Measurements from ENCODE around the gene SLC8A3. TPM values are rescaled to one million over a fixed set of nuclear protein-coding genes. Genes with fewer than 3 reads are reported as not detected.

Gene SLC8A3
- polyA plus RNA-seq, 1 donor = 0.42 TPM

GRCh38 chr14:70173569-70173968 is 15.2 kb downstream of the SLC8A3 start:
- no peaks in the 10 kb centered on the region for H3K9me3 ChIP-seq (ENCODE audit: control insufficient read depth, low read depth, low read length)
- no peak for DNase-seq
- no peak overlapping the region for H3K4me3 ChIP-seq (ENCODE audit: low read length)
- no peaks in the 10 kb centered on the region for H3K36me3 ChIP-seq (ENCODE audit: control insufficient read depth, insufficient read depth, low read length)
- no peaks in the 10 kb centered on the region for H3K4me1 ChIP-seq (ENCODE audit: control insufficient read depth, insufficient read depth, low read length)
- peaks cover 3% of the 10 kb centered on the region for H3K27me3 ChIP-seq (ENCODE audit: control insufficient read depth, insufficient read depth, low read length)
- WGBS (ENCODE audit: insufficient coverage, low lambda C conversion rate) = no CpG with 5 or more reads among the region's 6 CpGs
- no peak overlapping the region for H3K27ac ChIP-seq (ENCODE audit: low read length)

GRCh38 chr14:70171726-70172125 is 17.0 kb downstream of the SLC8A3 start:
- Histone ChIP-seq H3K4me1 (ENCODE audit: control insufficient read depth, insufficient read depth, low read length) (no peaks in the 10 kb centered on the region), H3K27me3 (ENCODE audit: control insufficient read depth, insufficient read depth, low read length) (peaks cover 3% of the 10 kb centered on the region), H3K9me3 (ENCODE audit: control insufficient read depth, low read depth, low read length) (no peaks in the 10 kb centered on the region), H3K27ac (ENCODE audit: low read length) (no peak overlapping the region), H3K4me3 (ENCODE audit: low read length) (no peak overlapping the region), H3K36me3 (ENCODE audit: control insufficient read depth, insufficient read depth, low read length) (no peaks in the 10 kb centered on the region)
- DNase-seq = no peak
- WGBS (ENCODE audit: insufficient coverage, low lambda C conversion rate) = 100% methylated on average over 1 of the region's 8 CpGs

- WGBS (ENCODE audit: insufficient coverage, low lambda C conversion rate) = 71% methylated on average over 1 of the region's 4 CpGs
Measured at GRCh38 chr14:70170976-70171375, 17.8 kb downstream of the SLC8A3 start.

GRCh38 chr14:70168406-70168805 is 20.3 kb downstream of the SLC8A3 start:
- Histone ChIP-seq H3K27me3 (ENCODE audit: control insufficient read depth, insufficient read depth, low read length) (no peaks in the 10 kb centered on the region), H3K4me1 (ENCODE audit: control insufficient read depth, insufficient read depth, low read length) (no peaks in the 10 kb centered on the region), H3K9me3 (ENCODE audit: control insufficient read depth, low read depth, low read length) (no peaks in the 10 kb centered on the region), H3K27ac (ENCODE audit: low read length) (no peak overlapping the region), H3K4me3 (ENCODE audit: low read length) (no peak overlapping the region), H3K36me3 (ENCODE audit: control insufficient read depth, insufficient read depth, low read length) (no peaks in the 10 kb centered on the region)
- no CpG with 5 or more reads among the region's 4 CpGs for WGBS (ENCODE audit: insufficient coverage, low lambda C conversion rate)
- no peak for DNase-seq

More at GRCh38 chr14:70170976-70171375, 17.8 kb downstream of the SLC8A3 start:
- Histone ChIP-seq H3K27ac (ENCODE audit: low read length) (no peak overlapping the region), H3K4me3 (ENCODE audit: low read length) (no peak overlapping the region), H3K36me3 (ENCODE audit: control insufficient read depth, insufficient read depth, low read length) (no peaks in the 10 kb centered on the region), H3K4me1 (ENCODE audit: control insufficient read depth, insufficient read depth, low read length) (no peaks in the 10 kb centered on the region), H3K27me3 (ENCODE audit: control insufficient read depth, insufficient read depth, low read length) (peaks cover 3% of the 10 kb centered on the region), H3K9me3 (ENCODE audit: control insufficient read depth, low read depth, low read length) (no peaks in the 10 kb centered on the region)
- DNase-seq = no peak

- no peaks in the 10 kb centered on the region for H3K4me1 ChIP-seq (ENCODE audit: control insufficient read depth, insufficient read depth, low read length)
- no peak overlapping the region for H3K4me3 ChIP-seq (ENCODE audit: low read length)
- H3K27me3 ChIP-seq (ENCODE audit: control insufficient read depth, insufficient read depth, low read length) = no peaks in the 10 kb centered on the region
- WGBS (ENCODE audit: insufficient coverage, low lambda C conversion rate) = no CpG with 5 or more reads among the region's 9 CpGs
- H3K36me3 ChIP-seq (ENCODE audit: control insufficient read depth, insufficient read depth, low read length) = no peaks in the 10 kb centered on the region
- H3K9me3 ChIP-seq (ENCODE audit: control insufficient read depth, low read depth, low read length) = no peaks in the 10 kb centered on the region
- no peak for DNase-seq
- no peak overlapping the region for H3K27ac ChIP-seq (ENCODE audit: low read length)
Measured at GRCh38 chr14:70166530-70167203, 22.1 kb downstream of the SLC8A3 start.

- no peaks in the 10 kb centered on the region for H3K36me3 ChIP-seq (ENCODE audit: control insufficient read depth, insufficient read depth, low read length)
- H3K27ac ChIP-seq (ENCODE audit: low read length) = no peak overlapping the region
- whole genome bisulfite sequencing (ENCODE audit: insufficient coverage, low lambda C conversion rate) = 79% methylated on average over 2 of the region's 4 CpGs
- no peaks in the 10 kb centered on the region for H3K4me1 ChIP-seq (ENCODE audit: control insufficient read depth, insufficient read depth, low read length)
- no peaks in the 10 kb centered on the region for H3K27me3 ChIP-seq (ENCODE audit: control insufficient read depth, insufficient read depth, low read length)
- no peak overlapping the region for H3K4me3 ChIP-seq (ENCODE audit: low read length)
- DNase-seq = no peak
- H3K9me3 ChIP-seq (ENCODE audit: control insufficient read depth, low read depth, low read length) = no peaks in the 10 kb centered on the region
Measured at GRCh38 chr14:70162358-70162757, 26.4 kb downstream of the SLC8A3 start.

GRCh38 chr14:70156592-70156991 is 32.2 kb downstream of the SLC8A3 start:
- H3K27me3 ChIP-seq (ENCODE audit: control insufficient read depth, insufficient read depth, low read length) = peaks cover 11% of the 10 kb centered on the region
- no peaks in the 10 kb centered on the region for H3K36me3 ChIP-seq (ENCODE audit: control insufficient read depth, insufficient read depth, low read length)
- no peak overlapping the region for H3K4me3 ChIP-seq (ENCODE audit: low read length)
- H3K4me1 ChIP-seq (ENCODE audit: control insufficient read depth, insufficient read depth, low read length) = no peaks in the 10 kb centered on the region
- no peak overlapping the region for H3K27ac ChIP-seq (ENCODE audit: low read length)
- WGBS (ENCODE audit: insufficient coverage, low lambda C conversion rate) = no CpG with 5 or more reads among the region's 3 CpGs
- H3K9me3 ChIP-seq (ENCODE audit: control insufficient read depth, low read depth, low read length) = no peaks in the 10 kb centered on the region
- DNase-seq = no peak

- DNase-seq = no peak
- H3K4me3 ChIP-seq (ENCODE audit: low read length) = no peak overlapping the region
- no peaks in the 10 kb centered on the region for H3K4me1 ChIP-seq (ENCODE audit: control insufficient read depth, insufficient read depth, low read length)
- no peaks in the 10 kb centered on the region for H3K36me3 ChIP-seq (ENCODE audit: control insufficient read depth, insufficient read depth, low read length)
- H3K27ac ChIP-seq (ENCODE audit: low read length) = no peak overlapping the region
- WGBS (ENCODE audit: insufficient coverage, low lambda C conversion rate) = no CpG with 5 or more reads among the region's 4 CpGs
- H3K27me3 ChIP-seq (ENCODE audit: control insufficient read depth, insufficient read depth, low read length) = peaks cover 11% of the 10 kb centered on the region
- H3K9me3 ChIP-seq (ENCODE audit: control insufficient read depth, low read depth, low read length) = no peaks in the 10 kb centered on the region
Measured at GRCh38 chr14:70152704-70153103, 36.0 kb downstream of the SLC8A3 start.

- Histone ChIP-seq H3K36me3 (ENCODE audit: control insufficient read depth, insufficient read depth, low read length) (no peaks in the 10 kb centered on the region), H3K9me3 (ENCODE audit: control insufficient read depth, low read depth, low read length) (no peaks in the 10 kb centered on the region), H3K27ac (ENCODE audit: low read length) (no peak overlapping the region), H3K4me1 (ENCODE audit: control insufficient read depth, insufficient read depth, low read length) (no peaks in the 10 kb centered on the region), H3K4me3 (ENCODE audit: low read length) (no peak overlapping the region), H3K27me3 (ENCODE audit: control insufficient read depth, insufficient read depth, low read length) (peaks cover 13% of the 10 kb centered on the region)
- no CpG with 5 or more reads among the region's 3 CpGs for WGBS (ENCODE audit: insufficient coverage, low lambda C conversion rate)
- DNase-seq = no peak
Measured at GRCh38 chr14:70152081-70152480, 36.7 kb downstream of the SLC8A3 start.

GRCh38 chr14:70149596-70150165 is 39.1 kb downstream of the SLC8A3 start:
- 92% methylated on average over 2 of the region's 4 CpGs for WGBS (ENCODE audit: insufficient coverage, low lambda C conversion rate)
- H3K4me3 ChIP-seq (ENCODE audit: low read length) = no peak overlapping the region

More at GRCh38 chr14:70149596-70150165, 39.1 kb downstream of the SLC8A3 start:
- Histone ChIP-seq H3K36me3 (ENCODE audit: control insufficient read depth, insufficient read depth, low read length) (no peaks in the 10 kb centered on the region), H3K9me3 (ENCODE audit: control insufficient read depth, low read depth, low read length) (no peaks in the 10 kb centered on the region), H3K27ac (ENCODE audit: low read length) (no peak overlapping the region), H3K27me3 (ENCODE audit: control insufficient read depth, insufficient read depth, low read length) (peaks cover 11% of the 10 kb centered on the region), H3K4me1 (ENCODE audit: control insufficient read depth, insufficient read depth, low read length) (no peaks in the 10 kb centered on the region)
- DNase-seq = no peak

Data from large intestine (tissue), 3 donors.